HepG2 (cell line): ENCODE data around the gene HSD3B7. TPM values are rescaled to one million over a fixed set of nuclear protein-coding genes. Genes with fewer than 3 reads are reported as not detected.
A peak's percentile ranks its signal among the peaks of the same experiment; 100 is the strongest.

Experiments
- CBX5 ChIP-seq: sonication (generic); formaldehyde crosslinking; IDR thresholded peaks from 2 replicates; pipeline ENCODE4 v1.4.0; 2020; ENCODE audit warnings: missing genetic modification reagents, borderline replicate concordance
- ESRRA ChIP-seq: sonication (generic); formaldehyde crosslinking; IDR thresholded peaks from 2 replicates; pipeline ENCODE4 v1.5.1; 2020; ENCODE audit warnings: mild to moderate bottlenecking, low read depth, missing genetic modification reagents
- GABPA ChIP-seq, 2 experiments: IDR thresholded peaks; 2 replicates each; pipeline ENCODE4 v1.6.1; 2011 to 2016; ENCODE audit warnings: low read depth in 2 of 2, low read length in 1 of 2, missing biosample characterization in 1 of 2, missing genetic modification characterization in 1 of 2
- NRL ChIP-seq: sonication (generic); formaldehyde crosslinking; IDR thresholded peaks from 2 replicates; pipeline ENCODE4 v1.5.0; 2020; ENCODE audit warnings: missing genetic modification reagents, mild to moderate bottlenecking, moderate library complexity, borderline replicate concordance
- SSRP1 ChIP-seq: IDR thresholded peaks from 2 replicates; pipeline ENCODE4 v1.6.1; 2016; ENCODE audit warnings: control low read depth
- U2AF2 ChIP-seq: fragments of 200-400 bp; formaldehyde crosslinking; IDR thresholded peaks from 2 replicates; pipeline ENCODE4 v1.6.1; 2017; ENCODE audit warnings: low read depth, mild to moderate bottlenecking, low read length
- ZNF574 ChIP-seq: sonication (generic); formaldehyde crosslinking; IDR thresholded peaks from 2 replicates; pipeline ENCODE4 v1.4.0; 2020; ENCODE audit warnings: missing genetic modification reagents
- ZNF576 ChIP-seq: sonication (generic); formaldehyde crosslinking; IDR thresholded peaks from 2 replicates; pipeline ENCODE4 v1.4.0; 2020; ENCODE audit warnings: mild to moderate bottlenecking, missing genetic modification reagents
- polyA plus RNA-seq, 8 experiments: library from polyadenylated mRNA; depleted of rRNA in 3 of 8; stranded (reverse) in 7 of 8; unstranded in 1 of 8; fragments of >200 nt; fragmentation: Illumina TruSeq in 4 of 8; extraction: Trizol in 4 of 8; gene quantifications; 2 replicates each; pipeline versions ENCODE4 v1.2.1 to v1.2.3, GENCODE V29; 2011 to 2016; ENCODE audit warnings: low read depth in 4 of 8, missing spikeins in 1 of 8, mixed read lengths in 1 of 8; ENCODE audit not compliant: insufficient read depth in 1 of 8
- total RNA-seq, 5 experiments: library from RNA; depleted of rRNA; stranded (reverse); fragments of >200 nt; fragmentation: Illumina TruSeq; extraction: Trizol; gene quantifications; 2 replicates each; pipeline ENCODE4 v1.2.3, GENCODE V29; 2016; ENCODE audit warnings: low read depth in 1 of 5
- TF ChIP-seq, protein P1 (sequence below): sonication (generic); formaldehyde crosslinking; IDR thresholded peaks from 2 replicates; pipeline ENCODE4 v1.5.0; 2020; ENCODE audit warnings: mild to moderate bottlenecking, low read depth, missing genetic modification reagents, borderline replicate concordance
- TF ChIP-seq, protein P2 (sequence below): sonication (generic); formaldehyde crosslinking; IDR thresholded peaks from 2 replicates; pipeline ENCODE4 v1.4.0; 2020; ENCODE audit warnings: mild to moderate bottlenecking, missing genetic modification reagents
- TF ChIP-seq, protein P3 (sequence below): sonication (generic); formaldehyde crosslinking; IDR thresholded peaks from 2 replicates; pipeline ENCODE4 v1.8.1; 2022; ENCODE audit warnings: low read depth, mild to moderate bottlenecking, missing genetic modification reagents

HSD3B7 gene
- total and polyA plus RNA-seq, 2 of the 13 experiments (the other 11 are each of a cell fraction or from before 2014, with no cell fraction given) = 32.9 to 69.7 TPM

- TF ChIP-seq GABPA (IDR thresholded peaks at IDR 0.05; ENCODE audit: low read depth, low read length) (no peak), GABPA (CRISPR knock-in tag; IDR thresholded peaks at IDR 0.05; ENCODE audit: low read depth) (peak; percentile 49), U2AF2 (no peak), NRL (no peak), ZNF576 (no peak), ESRRA (CRISPR knock-in tag) (peak; percentile 80), CBX5 (CRISPR knock-in tag) (no peak), SSRP1 (no peak), ZNF574 (CRISPR knock-in tag) (peak; percentile 31; the same call in 1 of the 2 replicates)
- TF ChIP-seq, protein P1, sequence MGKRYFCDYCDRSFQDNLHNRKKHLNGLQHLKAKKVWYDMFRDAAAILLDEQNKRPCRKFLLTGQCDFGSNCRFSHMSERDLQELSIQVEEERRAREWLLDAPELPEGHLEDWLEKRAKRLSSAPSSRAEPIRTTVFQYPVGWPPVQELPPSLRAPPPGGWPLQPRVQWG (CRISPR knock-in tag) = no peak
- TF ChIP-seq, protein P2, sequence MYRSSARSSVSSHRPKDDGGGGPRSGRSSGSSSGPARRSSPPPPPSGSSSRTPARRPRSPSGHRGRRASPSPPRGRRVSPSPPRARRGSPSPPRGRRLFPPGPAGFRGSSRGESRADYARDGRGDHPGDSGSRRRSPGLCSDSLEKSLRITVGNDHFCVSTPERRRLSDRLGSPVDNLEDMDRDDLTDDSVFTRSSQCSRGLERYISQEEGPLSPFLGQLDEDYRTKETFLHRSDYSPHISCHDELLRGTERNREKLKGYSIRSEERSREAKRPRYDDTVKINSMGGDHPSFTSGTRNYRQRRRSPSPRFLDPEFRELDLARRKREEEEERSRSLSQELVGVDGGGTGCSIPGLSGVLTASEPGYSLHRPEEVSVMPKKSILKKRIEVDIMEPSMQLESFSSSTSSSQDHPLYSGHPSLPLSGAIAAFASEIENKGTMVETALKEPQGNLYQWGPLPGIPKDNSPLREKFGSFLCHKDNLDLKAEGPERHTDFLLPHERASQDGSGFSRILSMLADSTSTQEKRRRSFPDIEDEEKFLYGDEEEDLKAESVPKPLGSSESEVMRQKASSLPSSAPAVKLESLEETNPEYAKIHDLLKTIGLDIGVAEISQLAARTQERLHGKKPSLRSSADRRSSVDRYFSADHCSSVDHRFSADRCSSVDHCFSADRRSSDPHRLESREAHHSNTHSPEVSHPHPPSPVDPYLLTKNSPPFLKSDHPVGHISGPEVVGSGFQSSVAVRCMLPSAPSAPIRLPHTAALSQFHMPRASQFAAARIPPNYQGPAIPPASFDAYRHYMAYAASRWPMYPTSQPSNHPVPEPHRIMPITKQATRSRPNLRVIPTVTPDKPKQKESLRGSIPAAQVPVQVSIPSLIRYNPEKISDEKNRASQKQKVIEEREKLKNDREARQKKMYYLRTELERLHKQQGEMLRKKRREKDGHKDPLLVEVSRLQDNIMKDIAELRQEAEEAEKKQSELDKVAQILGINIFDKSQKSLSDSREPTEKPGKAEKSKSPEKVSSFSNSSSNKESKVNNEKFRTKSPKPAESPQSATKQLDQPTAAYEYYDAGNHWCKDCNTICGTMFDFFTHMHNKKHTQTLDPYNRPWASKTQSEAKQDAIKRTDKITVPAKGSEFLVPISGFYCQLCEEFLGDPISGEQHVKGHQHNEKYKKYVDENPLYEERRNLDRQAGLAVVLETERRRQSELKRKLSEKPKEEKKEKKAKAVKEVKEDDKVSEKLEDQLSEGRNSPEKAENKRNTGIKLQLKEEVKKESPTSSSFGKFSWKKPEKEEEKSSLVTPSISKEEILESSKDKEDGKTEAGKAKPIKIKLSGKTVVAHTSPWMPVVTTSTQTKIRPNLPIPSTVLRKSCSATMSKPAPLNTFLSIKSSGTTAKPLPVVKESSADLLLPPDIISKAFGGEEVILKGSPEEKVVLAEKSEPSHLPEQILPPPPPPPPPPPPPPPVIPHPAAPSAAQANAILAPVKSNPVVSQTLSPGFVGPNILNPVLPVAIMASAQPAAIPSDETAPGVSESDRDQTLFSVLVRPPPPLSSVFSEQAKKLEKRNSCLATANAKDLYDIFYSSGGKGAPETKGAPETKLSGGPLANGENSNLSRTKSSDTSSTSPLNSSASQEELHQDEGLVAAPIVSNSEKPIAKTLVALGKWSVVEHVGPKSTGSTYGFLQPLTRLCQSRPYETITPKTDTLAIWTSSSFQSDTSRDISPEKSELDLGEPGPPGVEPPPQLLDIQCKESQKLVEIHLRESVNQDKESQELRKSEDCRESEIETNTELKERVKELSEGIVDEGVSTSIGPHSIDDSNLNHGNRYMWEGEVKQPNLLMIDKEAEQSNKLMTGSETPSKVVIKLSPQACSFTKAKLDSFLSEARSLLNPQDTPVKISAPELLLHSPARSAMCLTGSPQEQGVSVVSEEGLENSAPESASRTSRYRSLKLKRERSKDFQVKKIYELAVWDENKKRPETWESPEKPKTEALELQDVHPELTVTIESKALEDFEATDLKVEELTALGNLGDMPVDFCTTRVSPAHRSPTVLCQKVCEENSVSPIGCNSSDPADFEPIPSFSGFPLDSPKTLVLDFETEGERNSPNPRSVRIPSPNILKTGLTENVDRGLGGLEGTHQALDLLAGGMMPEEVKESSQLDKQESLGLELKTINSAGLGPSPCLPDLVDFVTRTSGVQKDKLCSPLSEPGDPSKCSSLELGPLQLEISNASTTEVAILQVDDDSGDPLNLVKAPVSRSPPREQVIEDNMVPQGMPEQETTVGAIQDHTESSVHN (CRISPR knock-in tag) = no peak; the same call in 1 of the 2 replicates
- TF ChIP-seq, protein P3, sequence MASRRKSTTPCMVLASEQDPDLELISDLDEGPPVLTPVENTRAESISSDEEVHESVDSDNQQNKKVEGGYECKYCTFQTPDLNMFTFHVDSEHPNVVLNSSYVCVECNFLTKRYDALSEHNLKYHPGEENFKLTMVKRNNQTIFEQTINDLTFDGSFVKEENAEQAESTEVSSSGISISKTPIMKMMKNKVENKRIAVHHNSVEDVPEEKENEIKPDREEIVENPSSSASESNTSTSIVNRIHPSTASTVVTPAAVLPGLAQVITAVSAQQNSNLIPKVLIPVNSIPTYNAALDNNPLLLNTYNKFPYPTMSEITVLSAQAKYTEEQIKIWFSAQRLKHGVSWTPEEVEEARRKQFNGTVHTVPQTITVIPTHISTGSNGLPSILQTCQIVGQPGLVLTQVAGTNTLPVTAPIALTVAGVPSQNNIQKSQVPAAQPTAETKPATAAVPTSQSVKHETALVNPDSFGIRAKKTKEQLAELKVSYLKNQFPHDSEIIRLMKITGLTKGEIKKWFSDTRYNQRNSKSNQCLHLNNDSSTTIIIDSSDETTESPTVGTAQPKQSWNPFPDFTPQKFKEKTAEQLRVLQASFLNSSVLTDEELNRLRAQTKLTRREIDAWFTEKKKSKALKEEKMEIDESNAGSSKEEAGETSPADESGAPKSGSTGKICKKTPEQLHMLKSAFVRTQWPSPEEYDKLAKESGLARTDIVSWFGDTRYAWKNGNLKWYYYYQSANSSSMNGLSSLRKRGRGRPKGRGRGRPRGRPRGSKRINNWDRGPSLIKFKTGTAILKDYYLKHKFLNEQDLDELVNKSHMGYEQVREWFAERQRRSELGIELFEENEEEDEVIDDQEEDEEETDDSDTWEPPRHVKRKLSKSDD (CRISPR knock-in tag) = no peak
Observed at GRCh38 chr16:30996324-30996984, 11.4 kb downstream of the HSD3B7 start (continued).
